IPS-NIHi7 (cell line): ENCODE data around the gene TPH2.

Source experiments
- DNase-seq: peaks from one replicate; pipeline ENCODE4 v3.0.0; 2012; ENCODE audit warnings: mixed read lengths; ENCODE audit errors: extremely low spot score

Gene TPH2

GRCh38 chr12:71938728-71939385 is at the start of gene TPH2:
Gene TPH2, plus strand, starts transcription at chr12:71938845. Its CDS starts 142 bp downstream, at chr12:71938987.
- DNase-seq, result peak; percentile 86

GRCh38 chr12:71890475-71890874 is 48.2 kb upstream of the TPH2 start:
- DNase-seq, result no peak

GRCh38 chr12:71892059-71892458 is 46.6 kb upstream of the TPH2 start:
- no peak for DNase-seq

- no peak for DNase-seq
Observed at GRCh38 chr12:71896205-71896882, 42.3 kb upstream of the TPH2 start.

GRCh38 chr12:71900091-71900490 is 38.6 kb upstream of the TPH2 start:
- peak; percentile 18 for DNase-seq

- DNase-seq, result no peak
Observed at GRCh38 chr12:71904629-71905028, 34.0 kb upstream of the TPH2 start.

GRCh38 chr12:71935594-71935993 is 3.1 kb upstream of the TPH2 start:
- no peak for DNase-seq

- no peak for DNase-seq
Observed at GRCh38 chr12:71940068-71940467, 1.4 kb downstream of the TPH2 start.

GRCh38 chr12:71941174-71941573 is 2.5 kb downstream of the TPH2 start:
- no peak for DNase-seq

GRCh38 chr12:71942259-71942658 is 3.6 kb downstream of the TPH2 start:
- DNase-seq, result no peak

- DNase-seq, result no peak
Observed at GRCh38 chr12:71942703-71943102, 4.1 kb downstream of the TPH2 start.

- no peak for DNase-seq
Observed at GRCh38 chr12:71945121-71945520, 6.5 kb downstream of the TPH2 start.

GRCh38 chr12:71945883-71946282 is 7.2 kb downstream of the TPH2 start:
- DNase-seq, result no peak

- peak; percentile 54 for DNase-seq
Observed at GRCh38 chr12:71947645-71948105, 9.0 kb downstream of the TPH2 start.

- DNase-seq, result no peak
Observed at GRCh38 chr12:71948390-71948789, 9.7 kb downstream of the TPH2 start.

- DNase-seq, result no peak
Observed at GRCh38 chr12:71949646-71950045, 11.0 kb downstream of the TPH2 start.

- DNase-seq, result no peak
Observed at GRCh38 chr12:71950404-71950803, 11.8 kb downstream of the TPH2 start.

GRCh38 chr12:71950819-71951218 is 12.2 kb downstream of the TPH2 start:
- DNase-seq, result no peak

GRCh38 chr12:71954083-71954778 is 15.6 kb downstream of the TPH2 start:
- DNase-seq, result no peak

GRCh38 chr12:71954861-71955260 is 16.2 kb downstream of the TPH2 start:
- DNase-seq, result no peak

- DNase-seq, result no peak
Observed at GRCh38 chr12:71955970-71956369, 17.3 kb downstream of the TPH2 start.

- no peak for DNase-seq
Observed at GRCh38 chr12:71958056-71958455, 19.4 kb downstream of the TPH2 start.

GRCh38 chr12:71958457-71958856 is 19.8 kb downstream of the TPH2 start:
- DNase-seq, result no peak
